HepG2 (cell line): ENCODE measurements around the gene ELOVL5. TPM values are rescaled to one million over a fixed set of nuclear protein-coding genes. Genes with fewer than 3 reads are reported as not detected.

Experiments
- ATAD3A ChIP-seq: sonication (generic); formaldehyde crosslinking; IDR thresholded peaks from 2 replicates; pipeline ENCODE4 v1.4.0; 2020; ENCODE audit warnings: missing genetic modification reagents
- DNMT3B ChIP-seq: conservative IDR thresholded peaks from 2 replicates; pipeline ENCODE4 v1.6.1; 2016; ENCODE audit warnings: missing biosample characterization, control low read depth
- DR1 ChIP-seq: sonication (generic); formaldehyde crosslinking; IDR thresholded peaks from 2 replicates; pipeline ENCODE4 v1.8.0; 2021; ENCODE audit warnings: mild to moderate bottlenecking, missing genetic modification reagents, inconsistent platforms
- IRX3 ChIP-seq: sonication (generic); formaldehyde crosslinking; IDR thresholded peaks from 2 replicates; pipeline ENCODE4 v1.8.1; 2023; ENCODE audit warnings: mild to moderate bottlenecking, low read depth, missing genetic modification reagents, borderline replicate concordance
- MBD4 ChIP-seq: IDR thresholded peaks from 2 replicates; pipeline ENCODE4 v1.6.1; 2012; ENCODE audit warnings: low read length, inconsistent platforms, borderline replicate concordance
- NPAS2 ChIP-seq: sonication (generic); formaldehyde crosslinking; IDR thresholded peaks from 2 replicates; pipeline ENCODE4 v1.8.0; 2022; ENCODE audit warnings: mild to moderate bottlenecking, missing genetic modification reagents, borderline replicate concordance
- PCBP2 ChIP-seq: fragments of 200-400 bp; formaldehyde crosslinking; optimal IDR thresholded peaks from 2 replicates; pipeline ENCODE3; 2018; ENCODE audit warnings: low read length, low read depth; ENCODE audit not compliant: poor library complexity, severe bottlenecking
- PHF5A ChIP-seq: IDR thresholded peaks from one replicate; pipeline ENCODE4 v1.6.1; 2018; ENCODE audit warnings: low read depth, missing genetic modification reagents; ENCODE audit not compliant: unreplicated experiment
- SNAPC2 ChIP-seq: sonication (generic); formaldehyde crosslinking; IDR thresholded peaks from 2 replicates; pipeline ENCODE4 v1.8.1; 2022; ENCODE audit warnings: mild to moderate bottlenecking, missing genetic modification reagents
- TGIF2 ChIP-seq: IDR thresholded peaks from 2 replicates; pipeline ENCODE4 v1.6.1; 2016; ENCODE audit warnings: control low read depth, missing compliant biosample characterization
- ZBTB38 ChIP-seq: sonication (generic); formaldehyde crosslinking; IDR thresholded peaks from 2 replicates; pipeline ENCODE4 v1.5.1; 2020; ENCODE audit warnings: mild to moderate bottlenecking, missing genetic modification reagents
- ZBTB7B ChIP-seq: sonication (generic); formaldehyde crosslinking; IDR thresholded peaks from 2 replicates; pipeline ENCODE4 v1.4.0; 2020; ENCODE audit warnings: missing genetic modification reagents
- ZKSCAN8 ChIP-seq: IDR thresholded peaks from 2 replicates; pipeline ENCODE4 v1.6.1; 2016; ENCODE audit warnings: borderline replicate concordance, missing genetic modification reagents, missing compliant biosample characterization
- ZNF17 ChIP-seq: sonication (generic); formaldehyde crosslinking; IDR thresholded peaks from 2 replicates; pipeline ENCODE4 v1.5.0; 2020; ENCODE audit warnings: mild to moderate bottlenecking, missing genetic modification reagents
- ZNF552 ChIP-seq: sonication (generic); formaldehyde crosslinking; IDR thresholded peaks from 2 replicates; pipeline ENCODE4 v1.9.0; 2022; ENCODE audit warnings: missing genetic modification reagents, mild to moderate bottlenecking, borderline replicate concordance
- ZNF598 ChIP-seq: sonication (generic); formaldehyde crosslinking; IDR thresholded peaks from 2 replicates; pipeline ENCODE4 v1.5.1; 2020; ENCODE audit warnings: mild to moderate bottlenecking, missing genetic modification reagents, borderline replicate concordance
- ZNF773 ChIP-seq: sonication (generic); formaldehyde crosslinking; IDR thresholded peaks from 2 replicates; pipeline ENCODE4 v1.4.0; 2020; ENCODE audit warnings: missing genetic modification reagents, borderline replicate concordance
- polyA plus RNA-seq, 8 experiments: library from polyadenylated mRNA; depleted of rRNA in 3 of 8; stranded (reverse) in 7 of 8; unstranded in 1 of 8; fragments of >200 nt; fragmentation: Illumina TruSeq in 4 of 8; extraction: Trizol in 4 of 8; gene quantifications; 2 replicates each; pipeline versions ENCODE4 v1.2.1 to v1.2.3, GENCODE V29; 2011 to 2016; ENCODE audit warnings: low read depth in 4 of 8, missing spikeins in 1 of 8, mixed read lengths in 1 of 8; ENCODE audit not compliant: insufficient read depth in 1 of 8
- total RNA-seq, 5 experiments: library from RNA; depleted of rRNA; stranded (reverse); fragments of >200 nt; fragmentation: Illumina TruSeq; extraction: Trizol; gene quantifications; 2 replicates each; pipeline ENCODE4 v1.2.3, GENCODE V29; 2016; ENCODE audit warnings: low read depth in 1 of 5
- TF ChIP-seq, protein P1 (sequence below): sonication (generic); formaldehyde crosslinking; IDR thresholded peaks from 2 replicates; pipeline ENCODE4 v1.5.0; 2020; ENCODE audit warnings: mild to moderate bottlenecking, missing genetic modification reagents
- TF ChIP-seq, protein P2 (sequence below): sonication (generic); formaldehyde crosslinking; IDR thresholded peaks from 2 replicates; pipeline ENCODE4 v1.8.0; 2022; ENCODE audit warnings: missing genetic modification reagents, mild to moderate bottlenecking, borderline replicate concordance
- TF ChIP-seq, protein P3 (sequence below), 2 experiments: sonication (generic) in 1 of 2; formaldehyde crosslinking in 1 of 2; IDR thresholded peaks; 2 replicates each; pipeline versions ENCODE4 v1.4.0 to v1.6.1; 2016 to 2020; ENCODE audit warnings: borderline replicate concordance in 1 of 2, low read depth in 1 of 2, mild to moderate bottlenecking in 1 of 2, missing genetic modification reagents in 1 of 2

The ELOVL5 gene
- total and polyA plus RNA-seq, 2 of the 13 experiments (the other 11 are each of a cell fraction or from before 2014, with no cell fraction given) = 50.1 to 72.4 TPM

DNA sequence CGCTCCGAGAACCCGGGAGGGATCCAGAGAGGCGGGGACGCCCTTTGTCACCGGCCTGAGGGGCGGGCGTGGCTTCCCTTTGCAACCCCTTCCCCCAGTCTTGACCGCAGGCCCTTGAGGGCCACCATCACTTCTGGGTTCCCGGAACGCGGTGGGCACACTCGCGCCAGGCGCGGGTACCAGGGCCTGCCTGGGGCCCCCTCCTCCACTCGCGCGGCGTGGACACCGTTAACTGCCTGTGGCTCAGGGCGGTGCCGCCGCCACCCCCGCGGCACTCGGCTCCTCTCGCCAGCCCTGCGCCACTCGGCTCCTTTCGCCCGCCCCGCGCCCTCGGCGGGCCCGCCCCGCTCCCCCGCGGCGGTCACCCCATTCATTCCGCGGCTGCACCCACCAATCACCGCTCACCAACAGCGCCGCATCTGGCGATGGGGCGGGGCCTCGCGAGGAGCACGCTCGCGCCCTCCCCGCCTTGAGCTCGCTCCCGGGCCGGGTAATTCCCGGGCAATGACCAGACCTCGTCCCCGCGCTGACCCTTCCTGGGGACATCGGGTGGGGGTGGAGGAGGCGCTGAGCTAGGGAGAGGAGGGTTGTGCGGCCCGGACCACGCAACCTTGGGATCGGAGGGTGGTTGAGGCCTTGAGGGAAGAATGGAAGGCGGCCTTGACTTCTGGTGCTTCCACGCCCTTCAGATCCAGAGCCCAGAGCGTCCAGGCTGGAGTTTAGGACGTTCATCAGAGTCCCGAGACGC is 10.5 kb upstream of the ELOVL5 start (continued):
- no peak for TF ChIP-seq MBD4
- peak; percentile 57 for TF ChIP-seq ZBTB38 (CRISPR knock-in tag)
- no peak; the same call in 1 of the 2 replicates for TF ChIP-seq TGIF2
- TF ChIP-seq ZKSCAN8 (CRISPR knock-in tag) = peak; percentile 66; the same call in 1 of the 2 replicates
- TF ChIP-seq ZNF17 = no peak
- TF ChIP-seq ATAD3A (CRISPR knock-in tag) = no peak
- TF ChIP-seq SNAPC2 (CRISPR knock-in tag) = peak; percentile 97
- no peak for TF ChIP-seq ZNF598
- TF ChIP-seq, protein P1, sequence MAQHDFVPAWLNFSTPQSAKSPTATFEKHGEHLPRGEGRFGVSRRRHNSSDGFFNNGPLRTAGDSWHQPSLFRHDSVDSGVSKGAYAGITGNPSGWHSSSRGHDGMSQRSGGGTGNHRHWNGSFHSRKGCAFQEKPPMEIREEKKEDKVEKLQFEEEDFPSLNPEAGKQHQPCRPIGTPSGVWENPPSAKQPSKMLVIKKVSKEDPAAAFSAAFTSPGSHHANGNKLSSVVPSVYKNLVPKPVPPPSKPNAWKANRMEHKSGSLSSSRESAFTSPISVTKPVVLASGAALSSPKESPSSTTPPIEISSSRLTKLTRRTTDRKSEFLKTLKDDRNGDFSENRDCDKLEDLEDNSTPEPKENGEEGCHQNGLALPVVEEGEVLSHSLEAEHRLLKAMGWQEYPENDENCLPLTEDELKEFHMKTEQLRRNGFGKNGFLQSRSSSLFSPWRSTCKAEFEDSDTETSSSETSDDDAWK = no peak
- TF ChIP-seq, protein P2, sequence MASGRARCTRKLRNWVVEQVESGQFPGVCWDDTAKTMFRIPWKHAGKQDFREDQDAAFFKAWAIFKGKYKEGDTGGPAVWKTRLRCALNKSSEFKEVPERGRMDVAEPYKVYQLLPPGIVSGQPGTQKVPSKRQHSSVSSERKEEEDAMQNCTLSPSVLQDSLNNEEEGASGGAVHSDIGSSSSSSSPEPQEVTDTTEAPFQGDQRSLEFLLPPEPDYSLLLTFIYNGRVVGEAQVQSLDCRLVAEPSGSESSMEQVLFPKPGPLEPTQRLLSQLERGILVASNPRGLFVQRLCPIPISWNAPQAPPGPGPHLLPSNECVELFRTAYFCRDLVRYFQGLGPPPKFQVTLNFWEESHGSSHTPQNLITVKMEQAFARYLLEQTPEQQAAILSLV (CRISPR knock-in tag) = peak; percentile 98; the same call in 1 of the 2 replicates
- TF ChIP-seq, protein P3, sequence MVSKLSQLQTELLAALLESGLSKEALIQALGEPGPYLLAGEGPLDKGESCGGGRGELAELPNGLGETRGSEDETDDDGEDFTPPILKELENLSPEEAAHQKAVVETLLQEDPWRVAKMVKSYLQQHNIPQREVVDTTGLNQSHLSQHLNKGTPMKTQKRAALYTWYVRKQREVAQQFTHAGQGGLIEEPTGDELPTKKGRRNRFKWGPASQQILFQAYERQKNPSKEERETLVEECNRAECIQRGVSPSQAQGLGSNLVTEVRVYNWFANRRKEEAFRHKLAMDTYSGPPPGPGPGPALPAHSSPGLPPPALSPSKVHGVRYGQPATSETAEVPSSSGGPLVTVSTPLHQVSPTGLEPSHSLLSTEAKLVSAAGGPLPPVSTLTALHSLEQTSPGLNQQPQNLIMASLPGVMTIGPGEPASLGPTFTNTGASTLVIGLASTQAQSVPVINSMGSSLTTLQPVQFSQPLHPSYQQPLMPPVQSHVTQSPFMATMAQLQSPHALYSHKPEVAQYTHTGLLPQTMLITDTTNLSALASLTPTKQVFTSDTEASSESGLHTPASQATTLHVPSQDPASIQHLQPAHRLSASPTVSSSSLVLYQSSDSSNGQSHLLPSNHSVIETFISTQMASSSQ (IDR thresholded peaks at IDR 0.05; ENCODE audit: low read depth) = no peak
- TF ChIP-seq, protein P3 (CRISPR knock-in tag; IDR thresholded peaks at IDR 0.05; ENCODE audit: borderline replicate concordance) = peak; percentile 69; the same call in 1 of the 2 replicates
- TF ChIP-seq PHF5A = peak; percentile 79
- no peak for TF ChIP-seq NPAS2 (CRISPR knock-in tag)
- TF ChIP-seq PCBP2 = no peak
- TF ChIP-seq DNMT3B (CRISPR knock-in tag) = no peak
- TF ChIP-seq ZNF552 (CRISPR knock-in tag) = peak; percentile 5; the same call in 1 of the 2 replicates
- TF ChIP-seq ZBTB7B (CRISPR knock-in tag) = peak; percentile 75; the same call in 1 of the 2 replicates
- no peak for TF ChIP-seq ZNF773 (CRISPR knock-in tag)
- TF ChIP-seq DR1 (CRISPR knock-in tag) = no peak
- peak; percentile 92; the same call in 1 of the 2 replicates for TF ChIP-seq IRX3
